GM12864 (cell line): Measurements from ENCODE around the gene PCBP1.
A peak's percentile ranks its signal among the peaks of the same experiment; 100 is the strongest.

Experiments
- DNase-seq: peaks from one replicate; pipeline ENCODE4 v3.0.0-alpha.2; 2011; ENCODE audit warnings: low read depth
- H3K4me3 ChIP-seq: 2 replicates; pipeline ENCODE4 v1.5.1; 2011; ENCODE audit warnings: mild to moderate bottlenecking, low read depth, low read length, control low read depth
- CTCF ChIP-seq: IDR thresholded peaks from 2 replicates; pipeline ENCODE4 v1.5.1; 2011; ENCODE audit warnings: low read depth, mild to moderate bottlenecking, moderate library complexity, low read length, control low read depth, inconsistent platforms; ENCODE audit errors: missing control alignments

PCBP1 gene

GRCh38 chr2:70113359-70114070, 26.2 kb downstream of the PCBP1 start:
- TF ChIP-seq CTCF, result no peak
- DNase-seq, result no peak
- H3K4me3 ChIP-seq, result no peak overlapping the region

- no peak for DNase-seq
- H3K4me3 ChIP-seq, result peak overlapping the region; percentile 37
- no peak for TF ChIP-seq CTCF
Observed at GRCh38 chr2:70115646-70116442, 28.6 kb downstream of the PCBP1 start.

- TF ChIP-seq CTCF, result no peak
- no peak for DNase-seq
Observed at GRCh38 chr2:70116936-70117552, 29.8 kb downstream of the PCBP1 start.

GRCh38 chr2:70118798-70119454, 31.6 kb downstream of the PCBP1 start:
- DNase-seq, result no peak
- no peak overlapping the region for H3K4me3 ChIP-seq
- no peak for TF ChIP-seq CTCF

More at GRCh38 chr2:70116936-70117552, 29.8 kb downstream of the PCBP1 start:
- no peak overlapping the region for H3K4me3 ChIP-seq

GRCh38 chr2:70121627-70122372, 34.5 kb downstream of the PCBP1 start:
- no peak for DNase-seq
- no peak overlapping the region for H3K4me3 ChIP-seq
- no peak for TF ChIP-seq CTCF

GRCh38 chr2:70122470-70122869, 35.2 kb downstream of the PCBP1 start:
- no peak overlapping the region for H3K4me3 ChIP-seq
- no peak for TF ChIP-seq CTCF
- no peak for DNase-seq
